ENCODE measurements around the gene TBC1D26. TPM values are rescaled to one million over a fixed set of nuclear protein-coding genes. Genes with fewer than 3 reads are reported as not detected.
"Not testable (repeated sequence)": the region's sequence is repeated elsewhere in the genome, so short reads cannot be mapped to it uniquely, and the experiment has no call there.

Gene TBC1D26
- total RNA-seq, 1 donor from 2014 or later, result not detected

- no peak for DNase-seq (ENCODE audit: low read depth in 2 of 2)
These were observed 10.8 kb downstream of the TBC1D26 start for GRCh38 chr17:15742921-15743320.

- no peak for DNase-seq (ENCODE audit: low read depth in 2 of 2)
These were observed 12.1 kb downstream of the TBC1D26 start for GRCh38 chr17:15744074-15744676.

GRCh38 chr17:15744885-15745284, 12.8 kb downstream of the TBC1D26 start:
- peak in 1 of 2 donors; percentile 63 for DNase-seq (ENCODE audit: low read depth in 2 of 2)

DNA sequence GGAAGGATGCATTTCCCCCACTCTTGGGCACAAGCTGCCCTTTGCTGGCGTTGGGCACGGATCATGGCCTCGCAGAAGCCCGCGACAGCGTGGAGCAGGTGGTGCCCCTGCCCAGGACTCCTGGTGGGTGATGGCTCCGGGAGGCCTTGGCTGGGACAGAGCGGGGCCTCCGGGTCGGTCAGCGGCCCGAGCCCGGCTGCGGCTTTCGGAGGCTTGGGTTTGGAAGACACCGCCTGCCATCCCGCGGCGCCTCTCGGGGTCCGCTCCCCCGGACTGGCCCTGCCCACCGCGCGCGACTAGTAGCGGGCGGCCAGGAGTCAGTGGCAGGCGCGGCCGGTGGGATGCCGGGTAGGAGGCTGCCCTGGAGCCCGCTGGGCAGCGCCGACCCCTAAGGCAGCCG, 17.3 kb downstream of the TBC1D26 start:
- not testable (repeated sequence) for DNase-seq (ENCODE audit: low read depth in 2 of 2)

DNA sequence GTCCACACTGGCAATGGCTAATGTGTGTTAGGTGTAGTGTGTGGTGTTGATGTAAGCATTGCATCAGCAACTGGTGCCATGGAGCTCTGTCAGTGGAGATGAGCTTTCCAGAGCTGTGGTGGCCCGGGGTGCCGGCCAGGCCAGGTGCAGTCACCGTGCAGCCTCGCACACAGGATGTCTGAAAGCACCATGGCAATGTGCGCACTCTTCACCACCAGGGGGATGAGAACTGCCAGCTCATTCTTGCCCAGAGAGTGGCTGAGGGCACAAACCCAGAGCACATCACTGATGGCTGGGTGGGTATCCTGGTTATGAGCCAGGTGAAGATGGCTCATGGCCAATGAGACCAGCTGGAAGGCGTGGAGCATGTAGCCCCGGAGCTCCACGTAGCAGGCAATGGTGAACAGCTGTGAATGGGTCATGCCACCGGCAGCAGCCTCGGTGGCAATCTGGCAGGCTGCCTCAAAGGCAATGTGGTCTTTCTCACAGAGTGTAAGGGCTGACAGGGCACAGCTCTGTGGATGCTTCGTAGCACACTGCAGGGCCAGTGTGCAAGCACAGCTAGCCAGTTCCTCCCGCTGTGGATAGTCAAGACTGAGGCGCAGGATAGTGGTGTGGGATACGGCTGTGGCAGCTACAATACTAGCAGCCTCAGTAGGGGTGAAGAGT, 36.9 kb downstream of the TBC1D26 start:
- not testable (repeated sequence) for DNase-seq (ENCODE audit: low read depth in 2 of 2)

- DNase-seq (ENCODE audit: low read depth in 2 of 2), result not testable (repeated sequence)
These were observed 38.6 kb downstream of the TBC1D26 start for GRCh38 chr17:15770679-15771078.

- DNase-seq (ENCODE audit: low read depth in 2 of 2), result no peak
These were observed 44.8 kb downstream of the TBC1D26 start for GRCh38 chr17:15776871-15777270.

DNA sequence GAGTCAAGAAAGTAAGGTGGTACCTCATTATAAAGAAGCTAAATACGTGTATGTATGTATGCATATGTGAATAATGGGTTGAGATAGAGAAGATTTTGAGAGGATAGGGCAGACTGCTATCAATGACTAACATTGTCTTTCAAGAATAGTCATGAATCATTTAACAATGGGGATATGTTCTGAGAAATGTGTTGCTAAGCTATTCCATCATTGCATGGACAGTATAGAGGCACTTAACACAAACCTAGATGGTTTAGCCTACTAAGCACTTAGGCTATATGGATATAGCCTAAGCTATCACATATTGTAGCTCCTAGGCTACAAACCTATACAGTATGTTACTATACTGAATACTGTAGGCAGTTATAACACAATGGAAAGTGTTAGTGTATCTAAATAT, 45.2 kb downstream of the TBC1D26 start:
- DNase-seq (ENCODE audit: low read depth in 2 of 2), result no peak

- DNase-seq (ENCODE audit: low read depth in 2 of 2), result no peak
These were observed 45.6 kb downstream of the TBC1D26 start for GRCh38 chr17:15777717-15778116.

DNA sequence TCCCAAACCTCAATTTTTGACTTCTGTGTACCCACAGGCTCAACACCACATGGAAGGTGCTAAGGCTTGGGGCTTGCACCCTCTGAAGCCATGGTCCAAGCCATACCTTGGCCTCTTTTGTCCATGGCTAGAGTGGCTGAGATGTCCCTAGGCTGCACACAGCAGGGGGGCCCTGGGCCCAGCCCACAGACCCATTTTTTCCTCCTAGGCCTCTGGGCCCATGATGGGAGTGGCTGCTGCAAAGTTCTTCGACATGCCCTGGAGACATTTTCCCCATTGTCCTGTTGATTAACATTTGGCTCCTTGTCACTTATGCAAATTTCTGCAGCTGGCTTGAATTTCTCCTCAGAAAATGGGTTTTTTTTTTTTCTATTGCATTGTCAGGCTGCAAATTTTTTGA, 47.0 kb downstream of the TBC1D26 start:
- DNase-seq (ENCODE audit: low read depth in 2 of 2), result no peak

DNA sequence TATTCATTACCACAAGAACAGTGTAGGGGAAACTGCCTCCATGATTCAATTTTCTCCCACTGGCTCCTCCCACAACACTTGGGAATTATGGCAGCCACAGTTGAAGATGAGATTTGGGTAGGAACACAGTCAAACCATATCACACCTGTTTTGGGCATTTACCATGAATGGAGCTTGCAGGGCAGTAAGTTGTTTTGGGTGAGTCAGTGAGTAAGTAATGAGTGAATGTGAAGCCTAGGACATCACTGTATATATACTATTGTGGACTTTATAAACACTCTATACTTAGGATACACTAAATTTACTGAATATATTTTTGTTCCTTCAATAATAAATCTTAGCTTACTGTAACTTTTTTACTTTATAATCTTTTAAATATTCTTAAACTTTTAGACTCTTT, 48.1 kb downstream of the TBC1D26 start:
- DNase-seq (ENCODE audit: low read depth in 2 of 2), result no peak

- peak in 1 of 2 donors; percentile 45 for DNase-seq (ENCODE audit: low read depth in 2 of 2)
These were observed 50.8 kb downstream of the TBC1D26 start for GRCh38 chr17:15782866-15783265.

DNA sequence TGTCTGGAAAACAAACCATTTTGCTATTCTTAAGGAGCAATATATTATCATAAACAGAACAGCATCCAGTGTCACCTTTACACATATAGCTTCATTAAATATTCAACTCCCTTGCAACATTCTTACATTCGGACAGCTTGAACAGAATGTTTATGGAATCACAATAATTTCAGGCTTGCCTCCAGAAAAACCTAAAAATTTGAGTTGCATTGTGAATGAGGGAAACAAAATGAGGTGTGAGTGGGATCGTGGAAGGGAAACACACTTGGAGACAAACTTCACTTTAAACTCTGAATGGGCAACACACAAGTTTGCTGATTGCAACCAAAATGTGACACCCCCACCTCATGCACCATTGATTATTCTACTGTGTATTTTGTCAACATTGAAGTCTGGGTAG, 51.4 kb downstream of the TBC1D26 start:
- DNase-seq (ENCODE audit: low read depth in 2 of 2), result no peak

DNA sequence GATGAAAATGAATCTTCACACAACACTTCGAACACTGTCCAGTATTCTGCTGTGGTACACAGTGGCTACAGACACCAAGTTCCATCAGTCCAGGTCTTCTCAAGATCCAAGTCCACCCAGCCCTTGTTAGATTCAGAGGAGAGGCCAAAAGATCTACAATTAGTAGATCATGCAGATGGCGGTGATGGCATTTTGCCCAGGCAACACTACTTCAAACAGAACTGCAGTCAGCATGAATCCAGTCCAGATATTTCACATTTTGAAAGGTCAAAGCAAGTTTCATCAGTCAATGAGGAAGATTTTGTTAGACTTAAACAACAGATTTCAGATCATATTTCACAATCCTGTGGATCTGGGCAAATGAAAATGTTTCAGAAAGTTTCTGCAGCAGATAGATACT, 52.3 kb downstream of the TBC1D26 start:
- not testable (repeated sequence) for DNase-seq (ENCODE audit: low read depth in 2 of 2)

DNA sequence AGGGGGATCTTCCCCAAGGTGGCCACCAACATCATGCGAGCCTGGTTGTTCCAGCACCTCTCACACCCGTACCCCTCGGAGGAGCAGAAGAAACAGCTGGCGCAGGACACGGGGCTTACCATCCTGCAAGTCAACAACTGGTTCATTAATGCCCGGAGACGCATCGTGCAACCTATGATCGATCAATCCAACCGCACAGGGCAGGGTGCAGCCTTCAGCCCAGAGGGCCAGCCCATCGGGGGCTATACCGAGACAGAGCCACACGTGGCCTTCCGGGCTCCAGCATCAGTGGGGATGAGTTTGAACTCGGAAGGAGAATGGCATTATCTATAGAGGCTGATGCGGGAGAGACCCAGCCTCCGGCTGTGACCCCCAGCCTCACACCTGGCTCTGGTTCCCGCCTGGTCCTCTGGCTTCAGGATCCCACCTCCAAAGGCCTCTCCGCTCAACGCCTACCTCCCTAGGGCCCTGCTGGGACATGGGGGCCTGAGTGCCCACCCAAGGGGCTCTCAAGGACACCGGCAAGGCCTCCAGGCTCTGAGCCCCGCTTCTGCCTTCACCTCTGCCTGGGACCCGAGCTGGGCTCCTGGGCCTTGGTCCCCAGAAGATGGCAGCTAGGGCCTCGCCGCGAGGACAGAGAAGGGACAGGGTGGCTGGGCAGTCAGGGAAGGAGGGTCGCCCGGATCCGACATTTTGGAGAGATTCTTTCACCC, 55.4 kb downstream of the TBC1D26 start:
- not testable (repeated sequence) for DNase-seq (ENCODE audit: low read depth in 2 of 2)

- not testable (repeated sequence) for DNase-seq (ENCODE audit: low read depth in 2 of 2)
These were observed 56.3 kb downstream of the TBC1D26 start for GRCh38 chr17:15788365-15788764.

Other genes with a start within 250 kb of the TBC1D26 start
- 13.3 and 19.4 TPM in 2 replicates for gene TVP23C, start 168.8 kb upstream of the TBC1D26 start, total RNA-seq
- gene FBXW10B, start 112.6 kb upstream of the TBC1D26 start, total RNA-seq, result 0.20 and 0.22 TPM in 2 replicates
- gene TRIM16, start 48.0 kb upstream of the TBC1D26 start, total RNA-seq, result 40.9 and 42.5 TPM in 2 replicates
- gene ZNF286A, start 32.5 kb upstream of the TBC1D26 start, total RNA-seq, result 25.3 and 31.3 TPM in 2 replicates
- gene ADORA2B, start 212.8 kb downstream of the TBC1D26 start, total RNA-seq, result 5.4 and 6.8 TPM in 2 replicates